ENCODE results near the gene ART1.
A peak's percentile ranks its signal among the peaks of the same experiment; 100 is the strongest.
"Not testable (repeated sequence)": the region's sequence is repeated elsewhere in the genome, so short reads cannot be mapped to it uniquely, and the experiment has no call there.

ART1 gene, protein sequence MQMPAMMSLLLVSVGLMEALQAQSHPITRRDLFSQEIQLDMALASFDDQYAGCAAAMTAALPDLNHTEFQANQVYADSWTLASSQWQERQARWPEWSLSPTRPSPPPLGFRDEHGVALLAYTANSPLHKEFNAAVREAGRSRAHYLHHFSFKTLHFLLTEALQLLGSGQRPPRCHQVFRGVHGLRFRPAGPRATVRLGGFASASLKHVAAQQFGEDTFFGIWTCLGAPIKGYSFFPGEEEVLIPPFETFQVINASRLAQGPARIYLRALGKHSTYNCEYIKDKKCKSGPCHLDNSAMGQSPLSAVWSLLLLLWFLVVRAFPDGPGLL

DNA sequence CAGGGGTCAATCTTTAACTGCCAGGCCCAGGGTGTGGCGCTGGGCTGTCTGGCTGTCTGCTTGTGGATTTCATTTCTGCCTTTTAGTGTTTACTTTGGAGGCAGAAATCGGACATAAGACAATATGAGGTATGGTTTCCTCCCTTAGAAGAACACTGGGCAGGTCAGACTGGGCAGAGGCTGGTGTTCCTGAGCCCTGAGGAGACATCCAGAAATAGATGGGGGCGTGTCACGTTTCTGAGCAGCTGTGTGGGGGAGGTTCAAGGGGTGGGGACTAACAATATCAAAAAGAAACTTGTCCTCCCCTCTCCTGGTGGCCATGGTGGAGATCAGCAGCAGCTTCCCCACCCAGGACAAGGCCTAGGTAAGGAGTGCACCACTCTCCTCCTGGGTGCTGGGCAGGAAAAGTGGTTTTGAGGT lies at the start of gene ART1:
Gene ART1 (plus strand): TSS at position 312 of the 419 bp plus-strand sequence. CDS start 14,086 bp downstream, outside the sequence.
- peaks cover 7% of the 10 kb centered on the region for H3K4me1 Mint-ChIP-seq
- H3K4me3 Mint-ChIP-seq: no peak within 1 kb of the TSS
- H3K27ac Mint-ChIP-seq: no peak within 1 kb of the TSS
- H3K36me3 Mint-ChIP-seq (ENCODE audit: low read depth): no peaks in the 10 kb centered on the region
- DNase-seq (no peak), ATAC-seq (no peak)
- H3K9me3 Mint-ChIP-seq: no peaks in the 10 kb centered on the region
- H3K27me3 Mint-ChIP-seq: peaks cover 41% of the 10 kb centered on the region

DNA sequence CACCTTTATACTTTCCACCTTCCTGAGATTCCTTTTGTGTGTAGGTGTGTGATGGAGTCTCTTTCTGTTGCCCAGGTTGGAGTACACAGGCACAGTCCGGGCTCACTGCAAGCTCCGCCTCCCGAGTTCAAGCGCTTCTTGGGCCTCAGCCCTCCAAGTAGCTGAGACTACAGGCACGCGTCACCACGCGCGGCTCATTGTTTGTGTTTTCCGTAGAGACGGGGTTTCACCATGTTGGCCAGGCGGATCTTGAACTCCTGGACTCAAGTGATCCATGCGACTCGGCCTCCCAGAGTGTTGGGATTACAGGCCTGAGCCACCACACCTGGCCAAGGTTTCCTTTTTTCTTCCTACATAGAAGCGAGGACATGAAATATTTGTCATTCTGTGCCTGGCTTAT lies 47.2 kb upstream of the ART1 start:
- H3K36me3 Mint-ChIP-seq (ENCODE audit: low read depth); H3K4me1 Mint-ChIP-seq; DNase-seq; H3K27me3 Mint-ChIP-seq; H3K9me3 Mint-ChIP-seq; H3K4me3 Mint-ChIP-seq; ATAC-seq; H3K27ac Mint-ChIP-seq: not testable (repeated sequence)

DNA sequence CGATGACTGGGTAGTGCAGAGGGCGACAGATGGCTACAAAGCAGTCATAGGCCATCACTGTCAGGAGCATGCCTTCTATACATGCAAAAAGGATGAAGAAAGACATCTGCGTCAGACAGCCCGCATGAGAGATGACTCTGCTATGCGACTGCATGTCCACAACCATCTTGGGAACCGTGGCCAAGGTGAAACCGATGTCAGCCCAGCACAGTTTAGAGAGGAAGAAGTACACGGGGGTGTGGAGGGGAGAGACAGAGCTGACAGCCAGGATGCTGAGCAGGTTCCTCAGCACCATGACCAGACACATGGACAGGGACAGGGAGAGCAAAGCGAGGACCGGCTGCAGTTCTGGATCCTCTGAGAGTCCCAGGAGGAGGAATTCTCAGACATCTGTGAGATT lies 44.7 kb upstream of the ART1 start:
- H3K27me3 Mint-ChIP-seq; H3K9me3 Mint-ChIP-seq; H3K27ac Mint-ChIP-seq; H3K4me1 Mint-ChIP-seq; DNase-seq; H3K4me3 Mint-ChIP-seq; H3K36me3 Mint-ChIP-seq (ENCODE audit: low read depth); ATAC-seq: not testable (repeated sequence)

- Mint-ChIP-seq H3K4me3 (no peak overlapping the region), H3K36me3 (ENCODE audit: low read depth) (no peaks in the 10 kb centered on the region), H3K27ac (no peak overlapping the region), H3K4me1 (peaks cover 4% of the 10 kb centered on the region), H3K27me3 (peaks cover 2% of the 10 kb centered on the region), H3K9me3 (no peaks in the 10 kb centered on the region)
- ATAC-seq (no peak), DNase-seq (no peak)
These were observed 40.8 kb upstream of the ART1 start for GRCh38 chr11:3604167-3604566.

- peaks cover 2% of the 10 kb centered on the region for H3K27me3 Mint-ChIP-seq
- H3K36me3 Mint-ChIP-seq (ENCODE audit: low read depth): no peaks in the 10 kb centered on the region
- H3K4me1 Mint-ChIP-seq: peaks cover 4% of the 10 kb centered on the region
- H3K4me3 Mint-ChIP-seq: no peak overlapping the region
- DNase-seq (no peak), ATAC-seq (no peak)
- H3K9me3 Mint-ChIP-seq: no peaks in the 10 kb centered on the region
- H3K27ac Mint-ChIP-seq: no peak overlapping the region
These were observed 39.7 kb upstream of the ART1 start for GRCh38 chr11:3605283-3605662.

DNA sequence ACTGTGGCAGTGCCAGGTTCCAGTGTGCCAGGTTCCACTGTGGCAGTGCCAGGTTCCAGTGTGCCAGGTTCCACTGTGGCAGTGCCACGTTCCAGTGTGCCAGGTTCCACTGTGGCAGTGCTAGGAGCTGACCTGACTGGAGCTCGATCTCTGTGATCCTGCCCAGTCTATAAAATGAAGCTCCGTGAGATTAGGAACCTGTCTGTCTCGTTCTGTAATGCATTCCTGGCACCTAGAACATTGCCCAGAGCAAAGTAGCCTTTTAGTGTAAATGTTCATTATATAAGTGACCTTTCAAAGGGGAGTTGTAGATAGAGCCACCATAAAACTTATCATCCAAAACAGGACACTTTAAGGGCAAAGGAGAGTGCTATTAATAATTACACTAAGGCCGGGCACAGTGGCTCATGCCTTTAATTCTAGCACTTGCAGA lies 39.1 kb upstream of the ART1 start:
- Mint-ChIP-seq H3K27me3 (peaks cover 2% of the 10 kb centered on the region), H3K36me3 (ENCODE audit: low read depth) (no peaks in the 10 kb centered on the region), H3K9me3 (no peaks in the 10 kb centered on the region), H3K27ac (no peak overlapping the region), H3K4me3 (no peak overlapping the region), H3K4me1 (peaks cover 4% of the 10 kb centered on the region)
- no peak for ATAC-seq
- no peak for DNase-seq

- ATAC-seq (no peak), DNase-seq (peak; percentile 21)
- H3K4me3 Mint-ChIP-seq: no peak overlapping the region
- no peak overlapping the region for H3K27ac Mint-ChIP-seq
- no peaks in the 10 kb centered on the region for H3K27me3 Mint-ChIP-seq
- H3K4me1 Mint-ChIP-seq: peaks cover 13% of the 10 kb centered on the region
- H3K9me3 Mint-ChIP-seq: no peaks in the 10 kb centered on the region
- no peaks in the 10 kb centered on the region for H3K36me3 Mint-ChIP-seq (ENCODE audit: low read depth)
These were observed 35.3 kb upstream of the ART1 start for GRCh38 chr11:3609416-3610265.

DNA sequence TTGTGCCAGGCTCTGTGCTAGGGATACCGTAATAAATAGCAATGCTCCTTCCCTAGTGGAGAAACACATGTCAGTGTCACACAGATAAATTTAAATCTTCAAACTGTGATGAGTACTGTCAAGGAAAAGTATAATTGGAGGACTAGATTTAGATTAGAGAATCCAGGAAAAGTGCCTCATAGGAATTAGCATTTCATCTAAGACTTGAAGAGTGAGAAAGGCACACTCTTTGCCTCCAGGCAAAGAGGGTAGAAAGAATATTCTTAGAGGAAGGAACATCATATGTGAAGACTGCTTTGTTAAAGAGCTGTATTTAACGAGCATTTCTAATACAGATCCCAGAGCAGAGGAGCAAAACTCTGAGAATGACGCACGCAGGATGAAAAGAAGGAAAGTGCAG lies 34.1 kb upstream of the ART1 start:
- DNase-seq (no peak), ATAC-seq (no peak)
- peaks cover 6% of the 10 kb centered on the region for H3K27me3 Mint-ChIP-seq
- H3K36me3 Mint-ChIP-seq (ENCODE audit: low read depth): no peaks in the 10 kb centered on the region
- no peak overlapping the region for H3K27ac Mint-ChIP-seq
- no peak overlapping the region for H3K4me3 Mint-ChIP-seq
- no peaks in the 10 kb centered on the region for H3K9me3 Mint-ChIP-seq
- peaks cover 15% of the 10 kb centered on the region for H3K4me1 Mint-ChIP-seq

DNA sequence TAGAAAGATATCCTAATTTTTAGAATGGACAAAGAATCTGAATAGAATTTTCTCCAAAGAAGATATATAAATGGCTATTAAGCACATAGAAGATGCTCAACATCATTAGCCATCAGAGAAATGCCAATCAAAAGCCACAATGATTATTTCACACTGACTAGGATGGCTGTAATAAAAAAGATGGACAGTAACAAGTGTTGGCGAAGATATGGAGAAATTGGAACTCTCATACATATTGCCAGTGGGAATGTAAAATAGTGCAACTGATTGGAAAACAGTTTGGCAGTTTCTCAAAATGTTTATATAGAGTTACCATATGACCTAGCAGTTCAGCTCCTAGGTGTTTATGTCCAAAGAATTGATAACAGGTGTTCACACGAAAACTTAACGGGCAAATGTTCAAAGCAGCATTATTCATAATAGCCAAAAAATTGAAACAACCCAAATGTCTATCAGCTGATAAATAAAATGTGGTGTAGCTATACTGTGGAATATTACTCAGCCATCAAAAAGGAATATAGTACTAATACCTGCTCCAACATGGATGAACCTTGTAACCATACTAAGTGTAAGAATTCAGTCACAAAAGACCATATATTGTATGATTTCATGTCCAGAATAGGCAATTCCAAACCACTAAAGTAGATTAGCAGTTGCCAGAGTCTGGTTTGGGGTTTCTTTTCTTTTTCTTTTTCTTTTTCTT lies 32.8 kb upstream of the ART1 start:
- Mint-ChIP-seq H3K4me1 (peaks cover 15% of the 10 kb centered on the region), H3K9me3 (no peaks in the 10 kb centered on the region), H3K27ac (no peak overlapping the region), H3K4me3 (no peak overlapping the region), H3K27me3 (peaks cover 6% of the 10 kb centered on the region), H3K36me3 (ENCODE audit: low read depth) (no peaks in the 10 kb centered on the region)
- DNase-seq: no peak
- ATAC-seq: no peak

DNA sequence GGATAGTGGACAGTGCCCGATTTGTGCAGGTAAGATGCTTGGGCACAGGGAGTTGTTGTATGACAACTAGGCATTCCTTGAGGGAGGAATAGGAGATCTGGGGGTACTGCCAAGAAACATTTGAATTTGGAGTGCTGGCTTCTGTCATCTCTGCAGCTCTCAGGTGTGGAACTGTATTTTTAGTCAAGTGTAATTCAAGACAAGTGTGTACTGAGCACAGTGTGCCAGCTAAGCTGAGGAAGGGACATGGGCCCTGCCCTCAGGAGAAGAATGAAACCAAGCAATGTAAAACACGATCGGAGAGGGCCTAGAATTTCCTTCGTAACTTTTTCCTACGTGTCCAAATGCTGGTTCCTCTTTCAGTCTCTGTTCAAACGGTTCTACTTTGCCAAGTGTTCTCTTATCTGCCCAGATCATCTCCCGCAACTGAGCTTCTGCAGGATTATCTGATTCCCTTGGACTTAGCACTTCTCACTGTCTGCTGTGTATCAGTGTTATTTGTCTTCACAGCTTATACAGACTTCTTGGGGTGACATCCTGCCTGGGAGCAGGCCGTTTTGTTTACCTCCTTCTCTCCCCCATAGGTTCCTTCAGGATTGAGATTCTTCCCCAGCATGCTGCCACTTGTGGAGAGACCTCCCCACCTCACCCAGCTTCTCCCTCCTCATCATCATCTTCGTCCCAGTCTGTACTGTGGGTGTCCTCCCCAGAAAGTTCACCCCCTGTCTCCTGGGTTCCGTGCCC lies 30.8 kb upstream of the ART1 start:
- ATAC-seq: peak; percentile 7
- peaks cover 6% of the 10 kb centered on the region for H3K27me3 Mint-ChIP-seq

DNA sequence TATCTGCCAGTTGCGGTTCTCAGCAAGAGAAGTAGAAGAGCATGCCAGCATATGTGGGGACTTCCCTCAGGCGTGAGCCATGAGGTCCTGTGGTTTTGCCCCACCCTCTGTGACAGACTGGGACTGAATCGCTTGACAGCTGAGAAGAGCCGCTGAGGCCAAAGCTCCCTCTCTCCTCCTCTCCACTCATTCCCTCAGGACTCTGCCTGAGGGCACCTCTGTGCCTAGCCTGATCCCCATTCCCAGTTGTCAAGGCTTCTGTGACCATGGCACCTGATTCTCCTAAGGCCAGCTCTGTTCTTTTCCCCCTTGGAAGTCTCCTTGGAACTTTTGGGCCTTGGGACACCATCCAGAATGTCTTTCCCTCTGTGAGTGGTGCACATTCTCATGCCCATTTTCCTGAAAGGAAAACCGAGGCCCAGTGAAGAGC lies 30.2 kb upstream of the ART1 start:
- Mint-ChIP-seq H3K27ac (peak overlapping the region; percentile 25), H3K9me3 (no peaks in the 10 kb centered on the region), H3K27me3 (peaks cover 6% of the 10 kb centered on the region), H3K4me3 (peak overlapping the region; percentile 13), H3K4me1 (peaks cover 15% of the 10 kb centered on the region), H3K36me3 (ENCODE audit: low read depth) (no peaks in the 10 kb centered on the region)
- DNase-seq (peak; percentile 61), ATAC-seq (peak; percentile 99)

More for the DNA sequence above, 30.8 kb upstream of the ART1 start:
- no peaks in the 10 kb centered on the region for H3K36me3 Mint-ChIP-seq (ENCODE audit: low read depth)
- DNase-seq: no peak
- H3K4me3 Mint-ChIP-seq: peak overlapping the region; percentile 13
- H3K9me3 Mint-ChIP-seq: no peaks in the 10 kb centered on the region
- H3K4me1 Mint-ChIP-seq: peaks cover 15% of the 10 kb centered on the region
- peak overlapping the region; percentile 25 for H3K27ac Mint-ChIP-seq

DNA sequence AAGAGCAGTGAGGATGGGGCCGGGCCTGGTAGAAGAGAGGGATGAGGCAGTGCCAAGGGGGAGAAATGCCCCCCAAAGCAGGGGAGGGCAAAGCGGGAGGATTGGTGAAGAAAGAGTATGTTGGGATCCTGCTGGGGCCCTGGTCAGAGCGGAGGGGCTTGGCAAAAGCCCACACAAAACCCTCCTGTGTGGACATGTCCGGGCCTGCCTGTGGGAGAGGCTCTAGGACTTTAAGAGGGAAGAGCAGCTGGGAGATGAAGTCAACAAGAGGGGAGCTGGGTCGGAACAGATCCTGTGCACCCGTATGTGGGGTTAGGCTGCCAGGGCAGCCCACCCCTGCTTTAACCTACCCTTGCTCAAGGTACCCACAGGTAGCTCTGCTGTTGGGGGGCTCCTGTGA lies 28.9 kb upstream of the ART1 start:
- no peak overlapping the region for H3K27ac Mint-ChIP-seq
- H3K36me3 Mint-ChIP-seq (ENCODE audit: low read depth): no peaks in the 10 kb centered on the region
- H3K4me1 Mint-ChIP-seq: peaks cover 15% of the 10 kb centered on the region
- ATAC-seq (no peak), DNase-seq (no peak)
- no peaks in the 10 kb centered on the region for H3K9me3 Mint-ChIP-seq
- H3K4me3 Mint-ChIP-seq: no peak overlapping the region
- peaks cover 6% of the 10 kb centered on the region for H3K27me3 Mint-ChIP-seq

DNA sequence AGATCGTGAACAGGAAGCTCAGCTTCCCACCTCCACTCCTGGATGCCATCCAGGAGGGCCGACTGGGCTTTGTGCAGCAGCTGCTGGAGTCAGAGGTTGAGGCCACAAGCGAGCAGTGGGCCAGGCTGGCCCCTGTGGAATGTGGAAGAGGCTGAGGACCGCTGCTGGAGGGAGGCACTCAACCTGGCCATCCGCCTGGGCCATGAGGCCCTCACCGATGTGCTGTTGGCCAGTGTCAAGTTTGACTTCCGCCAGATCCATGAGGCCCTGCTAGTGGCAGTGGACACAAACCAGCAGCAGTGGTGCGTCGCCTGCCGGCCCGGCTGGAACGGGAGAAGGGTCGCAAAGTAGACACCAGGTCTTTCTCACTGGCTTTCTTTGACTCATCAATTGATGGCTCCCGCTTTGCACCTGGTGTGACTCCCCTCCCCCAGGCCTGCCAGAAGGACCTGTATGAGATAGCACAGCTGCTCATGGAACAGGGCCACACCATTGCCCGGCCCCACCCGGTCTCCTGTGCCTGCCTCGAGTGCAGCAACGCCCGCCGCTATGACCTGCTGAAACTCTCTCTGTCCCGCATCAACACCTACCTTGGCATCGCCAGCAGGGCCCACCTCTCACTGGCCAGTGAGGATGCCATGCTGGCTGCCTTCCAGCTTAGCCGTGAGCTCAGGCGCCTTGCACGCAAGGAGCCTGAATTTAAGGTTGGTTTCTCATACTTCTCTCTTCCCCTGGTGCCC lies 28.0 kb upstream of the ART1 start:
- Mint-ChIP-seq H3K9me3 (no peaks in the 10 kb centered on the region), H3K27me3 (peaks cover 6% of the 10 kb centered on the region), H3K27ac (no peak overlapping the region), H3K36me3 (ENCODE audit: low read depth) (no peaks in the 10 kb centered on the region), H3K4me1 (peaks cover 15% of the 10 kb centered on the region), H3K4me3 (no peak overlapping the region)
- DNase-seq: no peak
- no peak for ATAC-seq

Measured in activated naive CD8-positive, alpha-beta T cell treated with anti-CD3 and anti-CD28 coated beads, Interleukin-2, amount 50 U/mL, for 24 hours (primary cell).